HG02623 (cell line): ENCODE results near the gene RNF11.

ENCODE experiments used
- ATAC-seq: cut with Tn5 transposase; IDR thresholded peaks from one replicate; pipeline ENCODE4 v1.9.1; 2021; ENCODE audit warnings: moderate library complexity; ENCODE audit not compliant: unreplicated experiment

Gene RNF11

DNA sequence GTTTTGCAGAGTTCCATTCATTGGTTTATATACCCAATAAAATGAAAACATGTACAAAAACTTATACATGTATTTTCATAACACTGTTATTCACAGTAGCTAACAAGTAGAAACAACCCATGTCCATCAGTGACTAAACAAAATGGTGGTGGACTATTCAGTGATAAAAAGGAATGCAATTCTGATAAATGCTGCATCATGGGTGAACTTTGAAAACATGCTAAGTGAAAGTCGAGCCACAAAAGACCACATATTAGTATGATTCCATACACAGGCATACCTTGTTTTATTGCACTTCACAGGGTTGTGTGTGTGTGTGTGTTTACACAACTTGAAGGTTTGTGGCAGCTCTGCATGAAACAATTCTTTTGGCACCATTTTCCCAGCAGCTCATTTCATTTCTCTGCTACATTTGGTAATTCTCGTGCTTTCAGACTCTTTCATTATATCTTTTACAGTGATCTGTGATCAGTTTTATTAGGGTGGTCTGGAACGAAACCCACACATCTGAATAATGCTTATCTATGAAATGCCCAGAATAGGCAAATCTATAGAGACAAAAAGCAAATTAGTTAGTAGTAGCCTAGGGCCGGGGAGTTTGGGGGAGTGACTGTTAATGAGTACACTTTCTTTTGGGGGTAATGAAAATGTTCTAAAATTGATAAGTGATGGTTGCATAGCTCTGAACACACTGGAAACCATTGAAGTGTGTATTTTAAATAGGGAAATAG, 27.2 kb downstream of the RNF11 start:
- ATAC-seq, result no peak

DNA sequence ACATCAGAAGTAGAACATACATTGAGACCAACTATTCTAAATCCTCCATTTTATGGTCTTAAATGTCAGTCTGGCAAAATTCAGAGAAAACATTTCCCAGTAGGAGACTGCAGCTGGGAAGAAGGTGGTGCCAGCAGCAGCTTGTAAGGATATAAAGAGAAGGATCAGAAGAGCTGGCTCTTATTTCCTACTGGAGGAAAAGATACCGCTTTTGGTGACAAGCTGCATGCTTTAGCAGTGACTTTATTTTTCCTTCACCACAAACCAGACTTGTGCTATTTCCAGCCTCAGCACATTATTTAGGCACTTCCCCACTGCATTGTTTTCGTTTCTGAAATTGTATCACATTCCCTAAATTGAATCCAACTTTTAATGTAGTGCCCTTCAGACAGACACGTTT, 28.4 kb downstream of the RNF11 start:
- ATAC-seq, result no peak

DNA sequence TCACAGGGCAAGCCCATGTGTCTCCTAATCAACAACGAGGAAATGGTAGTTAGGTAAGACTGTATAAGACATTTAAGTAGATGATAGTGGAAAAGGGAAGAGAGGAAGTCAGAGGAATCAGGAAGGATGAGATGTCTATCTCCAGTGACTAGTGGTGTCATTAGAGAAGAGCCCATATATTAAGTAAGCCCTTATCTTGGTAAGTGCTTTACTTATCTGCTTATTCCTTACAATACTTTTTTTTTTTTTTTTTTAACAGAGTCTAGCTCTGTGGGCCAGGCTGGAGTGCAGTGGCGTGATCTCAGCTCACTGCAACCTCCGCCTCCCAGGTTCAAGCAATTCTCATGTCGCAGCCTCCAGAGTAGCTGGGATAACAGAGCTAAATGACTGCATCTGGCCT, 29.5 kb downstream of the RNF11 start:
- no peak for ATAC-seq

DNA sequence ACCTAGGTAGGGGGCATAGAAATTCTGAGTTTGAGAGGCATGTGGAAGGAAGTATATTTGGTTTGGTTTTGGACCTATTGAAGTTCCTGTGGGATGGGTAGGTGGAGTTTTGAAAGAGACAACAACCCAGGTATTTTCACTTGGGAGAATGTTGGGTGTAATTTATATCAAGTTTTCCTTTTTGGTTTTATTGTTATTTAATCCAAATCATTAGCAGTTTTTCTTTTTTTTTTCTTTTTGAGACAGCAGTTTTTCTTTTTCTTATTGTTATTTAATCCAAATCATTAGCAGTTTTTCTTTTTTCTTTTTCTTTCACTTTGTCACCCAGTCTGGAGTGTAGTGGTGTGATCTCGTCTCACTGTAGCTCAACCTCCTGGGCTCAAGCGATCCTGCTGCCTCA, 30.1 kb downstream of the RNF11 start:
- ATAC-seq, result no peak

DNA sequence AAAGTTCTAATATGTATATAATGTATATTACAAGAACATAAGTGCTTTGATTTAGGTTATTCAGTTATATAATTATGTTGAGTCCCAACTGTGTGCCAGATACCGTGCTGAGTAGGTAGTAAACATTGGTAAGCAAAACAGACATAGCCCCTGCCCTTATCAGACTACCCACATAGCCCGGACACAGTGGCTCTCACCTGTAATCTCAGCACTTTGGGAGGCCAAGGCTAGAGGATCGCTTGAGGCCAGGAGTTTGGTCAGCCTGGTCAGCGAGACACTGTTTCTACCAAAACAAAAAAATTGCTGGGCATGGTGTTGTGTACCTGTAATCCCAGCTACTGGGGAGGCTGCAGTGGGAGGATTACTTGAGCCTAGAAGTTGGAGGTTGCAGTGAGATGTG, 30.7 kb downstream of the RNF11 start:
- ATAC-seq, result no peak

DNA sequence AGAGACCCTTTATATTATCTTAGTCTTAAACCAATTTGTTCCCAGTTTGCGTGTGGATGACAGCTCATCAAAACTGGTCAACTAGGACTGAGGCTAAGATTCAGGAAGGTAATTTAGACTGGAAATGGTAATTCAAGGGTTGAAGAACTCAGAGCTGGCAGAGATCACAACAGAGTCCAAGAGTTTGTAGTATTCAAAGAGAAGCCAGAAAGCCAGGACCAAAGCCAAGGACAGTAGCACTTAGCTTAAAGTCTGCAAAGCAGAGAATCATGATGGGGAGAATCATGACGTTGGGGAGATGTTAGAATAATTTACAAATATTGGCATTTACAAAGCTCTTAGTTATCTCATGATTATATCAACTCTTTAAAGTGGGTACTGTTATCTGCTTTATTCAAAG, 32.6 kb downstream of the RNF11 start:
- ATAC-seq, result no peak

DNA sequence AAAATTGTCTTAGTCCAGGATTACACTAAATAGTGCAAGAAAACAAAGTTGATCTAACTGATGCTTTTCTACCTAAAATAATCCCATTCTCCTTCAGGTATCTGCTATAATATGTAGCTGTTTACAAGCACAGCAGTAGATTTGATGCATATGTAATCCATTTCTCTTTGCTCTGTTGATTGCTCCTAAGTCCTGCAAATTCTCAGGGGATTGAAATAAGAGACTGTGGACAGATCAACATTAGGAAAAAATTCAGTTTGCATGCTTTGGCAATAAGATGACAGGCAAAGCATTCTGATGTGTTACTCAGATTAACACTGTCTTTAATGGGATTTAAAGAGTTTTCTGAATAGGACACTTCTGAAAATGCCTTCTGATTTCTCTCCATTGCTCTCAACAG, 34.7 kb downstream of the RNF11 start:
- ATAC-seq, result no peak

DNA sequence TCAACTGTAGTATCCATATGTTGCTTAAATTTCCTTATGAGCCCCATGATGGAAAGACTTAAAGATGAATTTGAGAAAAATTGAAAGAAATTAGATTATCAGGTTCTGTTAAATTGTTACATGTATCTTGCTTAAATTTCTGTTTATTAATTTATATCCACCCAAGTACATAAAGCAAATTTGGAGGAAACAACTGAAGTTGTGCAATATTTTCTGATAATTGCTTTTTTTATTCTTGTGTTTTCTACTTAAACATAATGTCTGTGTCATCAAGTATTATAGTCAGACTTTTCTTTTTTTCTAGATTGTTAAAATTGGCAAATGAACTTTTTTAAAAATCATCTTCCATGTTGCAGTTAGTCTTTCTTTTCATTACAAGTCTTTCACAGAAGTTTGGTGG, 36.8 kb downstream of the RNF11 start:
- ATAC-seq, result no peak

DNA sequence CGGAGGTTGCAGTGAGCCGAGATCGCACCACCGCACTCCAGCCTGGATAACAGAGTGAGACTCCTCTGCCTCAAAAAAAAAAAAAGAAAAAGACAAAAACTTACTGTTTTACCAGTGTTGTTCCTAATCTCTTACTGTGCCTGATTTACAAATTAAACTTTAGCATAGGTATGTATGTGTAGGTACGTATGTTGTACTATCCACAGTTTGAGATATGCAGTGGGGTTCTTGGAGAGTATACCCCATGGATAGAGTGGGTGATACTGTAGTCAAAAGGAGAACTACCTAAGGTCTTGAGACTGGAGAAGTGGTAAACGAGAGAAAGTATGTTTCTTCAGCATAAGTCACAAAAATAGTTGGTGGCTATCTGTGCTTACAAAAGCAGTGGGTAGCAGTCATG, 38.6 kb downstream of the RNF11 start:
- ATAC-seq, result no peak

DNA sequence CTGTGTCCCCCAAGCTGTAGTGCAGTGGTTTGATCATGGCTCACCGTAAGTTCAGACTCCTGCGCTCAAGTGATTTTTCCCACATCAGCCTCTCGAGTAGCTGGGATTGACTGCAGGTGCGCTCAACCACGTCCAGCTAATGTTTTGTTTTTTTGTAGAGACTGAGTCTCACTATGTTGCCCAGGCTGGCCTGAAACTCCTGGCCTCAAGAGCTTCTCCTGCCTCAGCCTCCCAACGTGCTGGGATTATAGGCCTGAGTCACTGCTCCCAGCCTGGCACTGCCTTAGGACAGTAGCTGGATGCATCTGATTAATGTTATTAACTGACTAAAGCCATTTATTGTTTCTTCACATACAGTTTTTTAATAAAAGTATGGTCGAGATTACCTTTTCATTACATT, 40.2 kb downstream of the RNF11 start:
- ATAC-seq, result no peak

DNA sequence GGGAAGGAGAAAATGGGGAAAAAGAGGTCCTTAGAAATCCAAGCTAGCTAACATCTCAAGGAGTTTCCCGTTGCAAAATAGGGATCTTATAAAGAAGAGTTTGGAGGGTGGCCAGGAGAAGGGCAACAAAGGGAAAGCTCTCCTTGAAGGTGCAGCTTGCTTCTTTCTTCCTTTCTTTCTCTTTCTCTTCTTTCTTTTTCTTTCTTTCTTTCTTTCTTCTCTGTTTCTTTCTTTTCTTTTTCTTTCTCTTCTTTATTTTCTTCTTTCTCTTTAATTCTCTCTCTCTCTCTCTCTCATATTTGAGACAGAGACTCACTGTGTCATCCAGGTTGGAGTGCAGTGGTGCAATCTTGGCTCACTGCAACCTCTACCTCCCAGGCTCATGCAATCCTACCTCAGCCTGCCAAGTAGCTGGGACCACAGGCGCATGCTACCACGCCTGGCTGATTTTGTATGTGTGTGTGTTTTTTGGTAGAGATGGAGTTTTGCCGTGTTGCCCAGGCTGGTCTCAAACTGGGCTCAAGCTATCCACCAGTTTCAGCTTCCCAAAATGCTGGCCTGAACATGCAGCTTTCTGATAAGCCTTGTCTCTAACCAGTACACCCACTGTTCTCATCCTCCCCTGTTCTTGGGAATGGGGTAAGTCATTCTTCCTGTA, 44.4 kb downstream of the RNF11 start:
- ATAC-seq, result no peak

DNA sequence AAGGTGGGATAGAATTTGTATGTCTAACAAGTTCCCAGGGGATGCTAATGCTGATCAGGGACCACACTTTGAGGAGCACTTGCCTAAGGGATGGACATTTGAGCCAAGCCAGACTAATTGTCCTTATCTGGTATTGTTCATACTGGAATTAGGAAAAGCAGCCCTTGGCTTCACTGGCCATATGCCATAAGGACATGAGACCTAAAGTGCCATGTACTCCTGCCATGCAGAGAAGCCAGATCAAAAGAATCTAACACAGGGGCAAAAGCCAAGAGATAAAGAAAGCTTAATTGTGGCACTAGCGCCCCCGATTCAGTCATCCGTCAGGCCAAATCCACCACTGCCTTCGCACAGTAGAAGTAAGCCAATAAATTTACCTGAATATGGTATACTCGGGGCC, 45.7 kb downstream of the RNF11 start:
- no peak for ATAC-seq

DNA sequence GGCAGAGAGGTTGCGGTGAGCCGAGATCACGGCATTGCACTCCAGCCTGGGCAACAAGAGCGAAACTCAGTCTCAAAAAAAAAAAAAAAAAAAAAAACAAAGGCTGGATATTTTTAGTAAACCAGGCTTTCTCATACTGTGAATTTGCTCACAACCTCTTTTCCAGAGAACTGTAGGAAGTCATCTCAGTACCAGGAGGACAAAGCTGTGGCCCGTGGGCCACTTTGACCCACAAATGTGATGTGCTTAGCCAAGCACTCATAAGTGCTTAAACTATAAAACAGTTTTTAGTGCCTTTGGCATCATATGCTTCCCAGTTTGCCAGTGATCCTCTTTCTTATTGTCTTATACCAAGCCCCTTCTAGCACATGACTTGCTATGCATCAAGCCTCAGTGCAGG, 46.5 kb downstream of the RNF11 start:
- ATAC-seq, result no peak

DNA sequence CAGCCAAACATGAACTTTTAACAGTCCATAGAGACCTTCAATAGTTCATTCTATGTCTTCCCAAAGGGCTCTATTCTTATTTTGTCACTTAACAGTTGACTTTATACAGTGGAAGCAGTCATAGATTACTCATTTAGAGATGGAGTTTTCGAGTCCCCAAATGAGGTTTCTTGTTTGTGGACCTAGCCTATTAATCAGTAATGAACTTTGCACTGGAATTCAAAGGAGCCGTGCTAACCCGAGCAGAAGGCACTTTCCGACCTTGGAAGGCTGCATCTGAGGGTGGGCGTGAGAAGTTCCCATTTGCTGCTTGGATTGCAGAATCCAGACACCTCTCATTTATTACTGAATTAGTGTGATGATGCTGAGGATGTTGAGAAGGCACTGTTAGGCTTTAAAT, 47.9 kb downstream of the RNF11 start:
- no peak for ATAC-seq

DNA sequence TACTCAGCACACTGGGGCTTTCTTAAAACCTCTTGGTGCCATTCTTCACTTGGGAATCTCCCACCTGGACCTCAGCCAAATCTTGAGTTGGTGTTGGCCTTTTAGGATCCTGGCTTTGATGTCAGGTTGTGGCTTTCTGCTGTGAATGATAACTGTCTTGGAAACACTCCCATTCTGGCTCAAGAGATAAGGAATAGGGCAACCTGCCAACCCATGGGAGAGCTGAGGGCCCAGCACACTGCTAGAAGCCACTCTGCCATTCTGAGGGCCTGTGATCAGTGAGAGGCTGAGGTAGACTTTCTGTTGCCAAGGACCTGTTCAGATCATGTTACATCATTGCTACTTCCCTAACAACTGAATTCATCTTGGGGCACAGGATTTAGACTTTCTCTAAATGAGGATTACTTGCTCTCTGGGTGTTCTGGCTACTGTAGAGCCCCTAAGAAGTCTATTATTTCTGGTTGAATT, 48.4 kb downstream of the RNF11 start:
- peak; percentile 26 for ATAC-seq

DNA sequence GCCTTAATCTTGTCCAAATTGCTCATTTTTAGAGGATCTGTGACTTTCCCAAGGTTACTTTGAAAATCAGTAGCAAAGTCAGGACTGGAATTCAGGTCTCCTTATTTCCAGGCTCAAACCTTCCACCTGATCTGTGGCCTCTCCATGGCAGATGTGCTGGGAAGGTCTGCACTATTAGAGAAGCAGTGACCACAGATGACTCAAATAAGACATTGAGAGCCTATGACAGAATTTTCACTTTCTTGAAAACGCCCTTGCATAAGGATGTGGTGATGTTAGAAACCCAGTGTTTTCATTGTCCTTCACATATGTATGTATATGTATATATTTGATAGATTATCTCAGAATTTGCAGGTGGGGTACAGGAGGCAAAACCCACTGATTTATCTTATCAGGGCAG, 49.0 kb downstream of the RNF11 start:
- ATAC-seq, result peak; percentile 84

DNA sequence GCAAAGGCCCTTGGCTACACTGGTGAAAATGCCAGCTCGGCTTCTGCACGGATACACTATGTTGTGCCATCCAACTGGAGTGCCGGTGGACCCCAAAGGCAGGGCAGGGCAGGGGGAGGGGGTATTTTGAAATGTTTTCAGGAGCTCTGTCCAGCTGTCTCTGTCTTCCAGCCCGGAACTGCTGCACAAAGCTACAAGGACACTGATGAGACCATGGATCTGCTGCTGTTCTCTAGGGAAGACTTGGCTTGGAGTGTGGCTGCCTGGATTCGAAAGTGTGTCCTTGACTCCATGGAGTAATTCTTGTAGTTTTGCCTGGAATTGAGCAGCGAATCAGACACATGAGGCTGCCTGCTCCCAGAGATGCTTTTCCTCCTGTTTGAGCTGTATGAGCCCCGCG, 51.9 kb downstream of the RNF11 start:
- no peak for ATAC-seq

DNA sequence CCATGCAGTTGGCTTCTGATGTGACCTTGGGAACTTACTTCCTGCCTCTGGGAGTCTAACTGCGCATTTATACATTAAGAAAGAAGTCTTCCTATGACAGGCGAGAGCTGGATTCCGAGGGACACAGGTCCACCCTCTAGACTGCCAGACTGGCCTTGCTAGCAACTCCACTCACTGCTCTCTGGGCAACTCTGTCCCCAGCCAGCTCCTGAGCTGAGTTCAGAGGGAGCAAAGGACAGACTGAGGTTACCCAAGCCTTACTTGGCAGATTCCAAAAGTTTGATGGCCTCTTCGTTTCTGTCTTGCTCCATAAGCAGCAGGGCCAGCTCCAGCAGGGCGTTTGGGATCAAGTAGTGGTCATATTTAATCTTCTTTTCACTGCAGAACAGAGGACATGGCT, 52.5 kb downstream of the RNF11 start:
- ATAC-seq, result no peak

DNA sequence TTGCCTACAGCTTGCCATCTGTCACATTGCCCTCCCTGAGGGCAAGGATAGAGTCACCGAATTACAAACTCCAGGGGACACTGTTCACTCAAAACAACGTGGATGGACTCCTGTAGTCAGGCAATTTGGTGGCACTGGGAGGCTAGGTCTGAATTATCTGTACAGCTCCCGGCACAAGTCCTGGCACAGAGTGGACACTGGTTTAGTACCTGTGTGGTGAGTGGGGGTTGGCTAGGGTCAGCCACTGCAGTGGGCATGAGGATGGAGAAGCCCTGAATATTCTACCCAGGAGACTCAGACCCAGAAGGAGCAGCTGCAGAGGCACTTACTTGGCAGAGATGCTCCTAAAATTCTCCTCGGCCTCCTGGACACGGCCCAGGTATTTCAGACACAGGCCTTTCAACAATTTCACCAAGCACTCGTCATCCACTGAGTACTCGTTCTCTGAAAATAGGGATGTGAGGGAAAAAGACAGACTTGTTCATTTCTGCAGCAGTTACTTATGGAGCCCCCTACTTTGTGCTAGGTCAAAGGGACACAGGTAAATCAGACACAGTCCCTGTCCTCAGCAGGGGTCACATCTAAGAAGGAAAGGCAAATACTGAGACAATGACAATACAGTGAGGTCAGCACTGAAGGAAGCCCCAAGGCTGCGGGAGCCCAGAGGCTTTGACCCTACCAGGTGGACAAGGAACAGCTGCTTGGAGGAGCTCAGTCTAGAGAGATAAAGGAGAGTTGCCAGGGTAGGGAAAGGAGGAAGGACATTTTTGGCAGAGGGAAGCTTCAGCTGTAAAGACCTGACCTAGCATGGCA, 53.8 kb downstream of the RNF11 start:
- ATAC-seq, result no peak

DNA sequence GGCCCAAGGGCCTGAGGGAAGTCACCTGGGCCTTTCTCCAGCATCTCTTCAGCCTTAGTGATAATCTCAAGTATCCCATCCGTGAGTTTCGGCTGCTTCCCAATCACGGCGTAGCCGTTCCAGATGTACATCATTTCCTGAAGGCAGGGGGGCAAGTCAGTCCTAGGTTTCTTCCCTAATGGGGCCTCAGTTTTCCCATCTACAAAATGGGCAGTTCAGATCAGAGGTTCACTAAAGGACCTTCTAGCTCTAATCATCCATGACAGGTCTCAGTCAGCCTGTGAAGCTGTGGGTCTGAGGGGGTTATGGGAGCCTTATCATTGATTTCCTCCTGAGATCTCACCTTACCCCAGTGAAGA, 54.4 kb downstream of the RNF11 start:
- ATAC-seq, result no peak

DNA sequence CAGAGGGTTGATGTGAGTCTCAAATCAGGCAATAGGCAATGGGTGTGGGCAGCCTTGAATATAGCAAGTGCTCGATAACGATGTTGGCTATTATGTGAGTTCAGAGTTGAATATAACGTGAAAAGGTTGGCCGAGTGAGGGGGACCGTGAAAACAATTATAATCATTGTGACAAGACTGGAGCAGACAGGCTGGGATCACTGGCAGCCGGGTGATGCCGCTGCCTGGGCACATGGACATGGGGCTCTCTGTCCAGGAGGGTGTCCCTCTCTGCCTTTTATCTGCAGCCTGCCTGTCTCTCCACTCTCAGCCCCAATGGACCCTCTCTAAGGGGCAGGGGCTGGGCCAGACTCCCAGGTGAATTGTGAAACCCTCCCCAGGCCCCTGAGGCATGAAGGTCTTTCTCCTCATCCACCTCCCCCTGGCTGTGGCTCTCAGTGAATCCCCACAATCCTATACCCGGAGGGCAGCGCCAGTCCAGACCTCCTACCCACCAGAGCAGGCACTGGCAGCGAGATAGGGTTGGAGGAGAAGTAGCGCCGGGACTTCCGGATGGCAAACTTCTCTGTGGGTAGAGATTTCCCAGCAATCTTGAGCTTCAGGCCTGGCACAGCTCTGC, 57.9 kb downstream of the RNF11 start:
- ATAC-seq, result no peak
